ENCODE results near the gene CYP1B1. TPM values are rescaled to one million over a fixed set of nuclear protein-coding genes. Genes with fewer than 3 reads are reported as not detected.

CYP1B1 gene
- polyA plus RNA-seq, 3 donors = 63.2 to 250 (median 162) TPM

GRCh38 chr2:38120264-38120592 is 44.3 kb upstream of the CYP1B1 start:
- H3K4me2 ChIP-seq (replicated peaks; ENCODE audit: extremely low read depth, low read length, poor library complexity, severe bottlenecking) = no peak overlapping the region
- H3K79me2 ChIP-seq (ENCODE audit: insufficient read depth, low read length) = no peaks in the 10 kb centered on the region
- H3K9ac ChIP-seq (ENCODE audit: insufficient read depth, low read length, poor library complexity, severe bottlenecking) = no peak overlapping the region
- H3K4me1 ChIP-seq (ENCODE audit: control insufficient read depth in 1 of 2, insufficient read depth in 2 of 2, low read length in 2 of 2) = peaks cover 44 to 71% of the 10 kb centered on the region in 2 donors
- H3K9me3 Mint-ChIP-seq = peaks cover 0 to 3% (median 0%) of the 10 kb centered on the region in 7 donors
- H3K36me3 ChIP-seq (replicated peaks in 1 of 2; ENCODE audit: control insufficient read depth in 1 of 2, insufficient read depth in 2 of 2, low read length in 2 of 2) = no peaks in the 10 kb centered on the region
- no peak for DNase-seq
- peaks cover 67% of the 10 kb centered on the region for H3K4me1 Mint-ChIP-seq
- peak overlapping the region in 1 of 7 donors; percentile 72 for H3K27ac Mint-ChIP-seq
- WGBS (ENCODE audit: insufficient coverage) = no CpG with 5 or more reads among the region's 2 CpGs
- TF ChIP-seq CTCF (IDR thresholded peaks at IDR 0.05) = no peak
- no peaks in the 10 kb centered on the region for H4K20me1 ChIP-seq (ENCODE audit: insufficient read depth, low read length)
- no peak overlapping the region for H3K4me3 Mint-ChIP-seq
- H3K27me3 ChIP-seq (ENCODE audit: control insufficient read depth in 2 of 2, insufficient read depth in 2 of 2, low read length in 2 of 2) = no peaks in the 10 kb centered on the region
- H3K36me3 Mint-ChIP-seq = peaks cover 3 to 9% of the 10 kb centered on the region in 2 donors
- H3K4me3 ChIP-seq (replicated peaks in 1 of 3; ENCODE audit: low read depth in 2 of 3, low read length in 3 of 3) = no peak overlapping the region
- no peak overlapping the region for H3K27ac ChIP-seq (ENCODE audit: low read depth in 1 of 2, low read length in 2 of 2)
- no peaks in the 10 kb centered on the region for H3K9me3 ChIP-seq (replicated peaks in 1 of 2; ENCODE audit: control insufficient read depth in 1 of 2, insufficient read depth in 1 of 2, low read length in 2 of 2)
- H3K27me3 Mint-ChIP-seq (ENCODE audit: low read depth in 3 of 3) = no peaks in the 10 kb centered on the region
- H2AFZ ChIP-seq (ENCODE audit: insufficient read depth, low read depth, low read length, poor library complexity, severe bottlenecking) = no peak overlapping the region
- intact Hi-C loops (cut with micrococcal nuclease) = no loop called here

GRCh38 chr2:38116762-38117161 is 40.8 kb upstream of the CYP1B1 start:
- H3K36me3 Mint-ChIP-seq = peaks cover 2 to 7% of the 10 kb centered on the region in 2 donors
- no peak for TF ChIP-seq CTCF (IDR thresholded peaks at IDR 0.05)
- Histone ChIP-seq H3K4me1 (ENCODE audit: control insufficient read depth in 1 of 2, insufficient read depth in 2 of 2, low read length in 2 of 2) (peaks cover 56 to 68% of the 10 kb centered on the region in 2 donors), H3K27me3 (ENCODE audit: control insufficient read depth in 2 of 2, insufficient read depth in 2 of 2, low read length in 2 of 2) (no peaks in the 10 kb centered on the region), H3K4me3 (replicated peaks in 1 of 3; ENCODE audit: low read depth in 2 of 3, low read length in 3 of 3) (no peak overlapping the region), H3K9me3 (replicated peaks in 1 of 2; ENCODE audit: control insufficient read depth in 1 of 2, insufficient read depth in 1 of 2, low read length in 2 of 2) (no peaks in the 10 kb centered on the region), H4K20me1 (ENCODE audit: insufficient read depth, low read length) (no peaks in the 10 kb centered on the region), H3K36me3 (replicated peaks in 1 of 2; ENCODE audit: control insufficient read depth in 1 of 2, insufficient read depth in 2 of 2, low read length in 2 of 2) (no peaks in the 10 kb centered on the region), H3K4me2 (replicated peaks; ENCODE audit: extremely low read depth, low read length, poor library complexity, severe bottlenecking) (no peak overlapping the region), H2AFZ (ENCODE audit: insufficient read depth, low read depth, low read length, poor library complexity, severe bottlenecking) (no peak overlapping the region), H3K9ac (ENCODE audit: insufficient read depth, low read length, poor library complexity, severe bottlenecking) (no peak overlapping the region), H3K27ac (ENCODE audit: low read depth in 1 of 2, low read length in 2 of 2) (peak overlapping the region in 1 of 2 donors; percentile 47), H3K79me2 (ENCODE audit: insufficient read depth, low read length) (no peaks in the 10 kb centered on the region)
- peaks cover 68% of the 10 kb centered on the region for H3K4me1 Mint-ChIP-seq
- peaks cover 0 to 5% (median under 1%) of the 10 kb centered on the region in 7 donors for H3K9me3 Mint-ChIP-seq
- H3K27ac Mint-ChIP-seq = peak overlapping the region in 1 of 7 donors; percentile 90
- WGBS (ENCODE audit: insufficient coverage) = 100% methylated on average over 1 of the region's 3 CpGs
- H3K4me3 Mint-ChIP-seq = no peak overlapping the region
- intact Hi-C loops (cut with micrococcal nuclease) = no loop called here
- no peak for DNase-seq
- H3K27me3 Mint-ChIP-seq (ENCODE audit: low read depth in 3 of 3) = peaks cover 0 to under 1% (median 0%) of the 10 kb centered on the region in 3 donors
